ENCODE data around the gene MNAT1. TPM values are rescaled to one million over a fixed set of nuclear protein-coding genes. Genes with fewer than 3 reads are reported as not detected.

MNAT1 gene
- total and polyA plus RNA-seq, 2 experiments from 2014 or later = 51.6 to 85.0 TPM

DNA sequence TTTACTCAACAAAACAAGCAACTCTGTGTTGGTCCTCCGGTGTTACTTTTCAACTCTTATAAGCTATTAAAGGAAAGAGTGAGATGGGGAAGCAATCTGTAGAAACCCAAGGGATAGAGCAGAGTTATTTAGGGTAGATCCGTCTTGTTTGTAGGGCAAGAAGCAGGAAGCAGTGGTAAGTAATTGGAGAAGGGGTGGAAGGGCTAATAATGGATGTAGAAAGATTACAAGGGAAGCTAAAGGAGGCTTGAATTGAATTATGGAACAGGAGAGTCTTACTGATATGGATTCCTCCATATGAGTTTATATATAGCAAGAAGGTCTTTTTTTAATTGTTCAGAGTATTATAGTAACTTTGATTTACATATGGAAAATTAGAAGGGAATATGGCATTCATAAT, 72.7 kb downstream of the MNAT1 start:
- DNase-seq (ENCODE audit: low spot score) = no peak
- H3K27me3 Mint-ChIP-seq (ENCODE audit: insufficient read depth, low read depth, poor library complexity) = no peaks in the 10 kb centered on the region
- H3K36me3 Mint-ChIP-seq (ENCODE audit: low read depth) = peaks cover 10% of the 10 kb centered on the region

More for the DNA sequence above, 72.7 kb downstream of the MNAT1 start:
- H3K9me3 Mint-ChIP-seq = no peaks in the 10 kb centered on the region
- Histone ChIP-seq H3K36me3 (ENCODE audit: insufficient read depth) (no peaks in the 10 kb centered on the region), H3K79me2 (replicated peaks; ENCODE audit: insufficient read depth) (no peaks in the 10 kb centered on the region), H4K20me1 (replicated peaks; ENCODE audit: insufficient read depth) (no peaks in the 10 kb centered on the region), H2AFZ (no peak overlapping the region), H3K27me3 (ENCODE audit: insufficient read depth) (no peaks in the 10 kb centered on the region), H3K4me1 (ENCODE audit: insufficient read depth) (no peaks in the 10 kb centered on the region; the same call in 1 of the 2 replicates), H3F3A (replicated peaks; ENCODE audit: low read depth) (no peaks in the 10 kb centered on the region), H3K27ac (ENCODE audit: low read depth) (no peak overlapping the region), H3K4me2 (no peak overlapping the region), H3K4me3 (no peak overlapping the region), H3K9me2 (ENCODE audit: insufficient read depth) (no peaks in the 10 kb centered on the region)
- ATAC-seq = no peak
- TF ChIP-seq JUNB (IDR thresholded peaks at IDR 0.05; ENCODE audit: unreplicated experiment) (no peak), POLR2AphosphoS5 (IDR thresholded peaks at IDR 0.05; ENCODE audit: low read depth) (no peak), STAT1 (IDR thresholded peaks at IDR 0.05; ENCODE audit: unreplicated experiment) (no peak), EZH2 (IDR thresholded peaks at IDR 0.05; ENCODE audit: low read depth, unreplicated experiment) (no peak), EZH2phosphoT487 (IDR thresholded peaks at IDR 0.05; ENCODE audit: unreplicated experiment) (no peak), CREB1 (CRISPR knock-in tag; IDR thresholded peaks at IDR 0.05; ENCODE audit: low read depth) (no peak), ZNF331 (CRISPR knock-in tag; IDR thresholded peaks at IDR 0.05; ENCODE audit: low read depth) (no peak), ZNF114 (CRISPR knock-in tag; IDR thresholded peaks at IDR 0.05) (no peak), NANOG (IDR thresholded peaks at IDR 0.05; ENCODE audit: borderline replicate concordance) (no peak)
- TF ChIP-seq, protein P1, sequence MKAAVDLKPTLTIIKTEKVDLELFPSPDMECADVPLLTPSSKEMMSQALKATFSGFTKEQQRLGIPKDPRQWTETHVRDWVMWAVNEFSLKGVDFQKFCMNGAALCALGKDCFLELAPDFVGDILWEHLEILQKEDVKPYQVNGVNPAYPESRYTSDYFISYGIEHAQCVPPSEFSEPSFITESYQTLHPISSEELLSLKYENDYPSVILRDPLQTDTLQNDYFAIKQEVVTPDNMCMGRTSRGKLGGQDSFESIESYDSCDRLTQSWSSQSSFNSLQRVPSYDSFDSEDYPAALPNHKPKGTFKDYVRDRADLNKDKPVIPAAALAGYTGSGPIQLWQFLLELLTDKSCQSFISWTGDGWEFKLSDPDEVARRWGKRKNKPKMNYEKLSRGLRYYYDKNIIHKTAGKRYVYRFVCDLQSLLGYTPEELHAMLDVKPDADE (IDR thresholded peaks at IDR 0.05) = no peak
- TF ChIP-seq, protein P2, sequence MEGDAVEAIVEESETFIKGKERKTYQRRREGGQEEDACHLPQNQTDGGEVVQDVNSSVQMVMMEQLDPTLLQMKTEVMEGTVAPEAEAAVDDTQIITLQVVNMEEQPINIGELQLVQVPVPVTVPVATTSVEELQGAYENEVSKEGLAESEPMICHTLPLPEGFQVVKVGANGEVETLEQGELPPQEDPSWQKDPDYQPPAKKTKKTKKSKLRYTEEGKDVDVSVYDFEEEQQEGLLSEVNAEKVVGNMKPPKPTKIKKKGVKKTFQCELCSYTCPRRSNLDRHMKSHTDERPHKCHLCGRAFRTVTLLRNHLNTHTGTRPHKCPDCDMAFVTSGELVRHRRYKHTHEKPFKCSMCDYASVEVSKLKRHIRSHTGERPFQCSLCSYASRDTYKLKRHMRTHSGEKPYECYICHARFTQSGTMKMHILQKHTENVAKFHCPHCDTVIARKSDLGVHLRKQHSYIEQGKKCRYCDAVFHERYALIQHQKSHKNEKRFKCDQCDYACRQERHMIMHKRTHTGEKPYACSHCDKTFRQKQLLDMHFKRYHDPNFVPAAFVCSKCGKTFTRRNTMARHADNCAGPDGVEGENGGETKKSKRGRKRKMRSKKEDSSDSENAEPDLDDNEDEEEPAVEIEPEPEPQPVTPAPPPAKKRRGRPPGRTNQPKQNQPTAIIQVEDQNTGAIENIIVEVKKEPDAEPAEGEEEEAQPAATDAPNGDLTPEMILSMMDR (conservative IDR thresholded peaks at IDR 0.05; ENCODE audit: low read depth in 2 of 2) = no peak
- TF ChIP-seq, protein P3, sequence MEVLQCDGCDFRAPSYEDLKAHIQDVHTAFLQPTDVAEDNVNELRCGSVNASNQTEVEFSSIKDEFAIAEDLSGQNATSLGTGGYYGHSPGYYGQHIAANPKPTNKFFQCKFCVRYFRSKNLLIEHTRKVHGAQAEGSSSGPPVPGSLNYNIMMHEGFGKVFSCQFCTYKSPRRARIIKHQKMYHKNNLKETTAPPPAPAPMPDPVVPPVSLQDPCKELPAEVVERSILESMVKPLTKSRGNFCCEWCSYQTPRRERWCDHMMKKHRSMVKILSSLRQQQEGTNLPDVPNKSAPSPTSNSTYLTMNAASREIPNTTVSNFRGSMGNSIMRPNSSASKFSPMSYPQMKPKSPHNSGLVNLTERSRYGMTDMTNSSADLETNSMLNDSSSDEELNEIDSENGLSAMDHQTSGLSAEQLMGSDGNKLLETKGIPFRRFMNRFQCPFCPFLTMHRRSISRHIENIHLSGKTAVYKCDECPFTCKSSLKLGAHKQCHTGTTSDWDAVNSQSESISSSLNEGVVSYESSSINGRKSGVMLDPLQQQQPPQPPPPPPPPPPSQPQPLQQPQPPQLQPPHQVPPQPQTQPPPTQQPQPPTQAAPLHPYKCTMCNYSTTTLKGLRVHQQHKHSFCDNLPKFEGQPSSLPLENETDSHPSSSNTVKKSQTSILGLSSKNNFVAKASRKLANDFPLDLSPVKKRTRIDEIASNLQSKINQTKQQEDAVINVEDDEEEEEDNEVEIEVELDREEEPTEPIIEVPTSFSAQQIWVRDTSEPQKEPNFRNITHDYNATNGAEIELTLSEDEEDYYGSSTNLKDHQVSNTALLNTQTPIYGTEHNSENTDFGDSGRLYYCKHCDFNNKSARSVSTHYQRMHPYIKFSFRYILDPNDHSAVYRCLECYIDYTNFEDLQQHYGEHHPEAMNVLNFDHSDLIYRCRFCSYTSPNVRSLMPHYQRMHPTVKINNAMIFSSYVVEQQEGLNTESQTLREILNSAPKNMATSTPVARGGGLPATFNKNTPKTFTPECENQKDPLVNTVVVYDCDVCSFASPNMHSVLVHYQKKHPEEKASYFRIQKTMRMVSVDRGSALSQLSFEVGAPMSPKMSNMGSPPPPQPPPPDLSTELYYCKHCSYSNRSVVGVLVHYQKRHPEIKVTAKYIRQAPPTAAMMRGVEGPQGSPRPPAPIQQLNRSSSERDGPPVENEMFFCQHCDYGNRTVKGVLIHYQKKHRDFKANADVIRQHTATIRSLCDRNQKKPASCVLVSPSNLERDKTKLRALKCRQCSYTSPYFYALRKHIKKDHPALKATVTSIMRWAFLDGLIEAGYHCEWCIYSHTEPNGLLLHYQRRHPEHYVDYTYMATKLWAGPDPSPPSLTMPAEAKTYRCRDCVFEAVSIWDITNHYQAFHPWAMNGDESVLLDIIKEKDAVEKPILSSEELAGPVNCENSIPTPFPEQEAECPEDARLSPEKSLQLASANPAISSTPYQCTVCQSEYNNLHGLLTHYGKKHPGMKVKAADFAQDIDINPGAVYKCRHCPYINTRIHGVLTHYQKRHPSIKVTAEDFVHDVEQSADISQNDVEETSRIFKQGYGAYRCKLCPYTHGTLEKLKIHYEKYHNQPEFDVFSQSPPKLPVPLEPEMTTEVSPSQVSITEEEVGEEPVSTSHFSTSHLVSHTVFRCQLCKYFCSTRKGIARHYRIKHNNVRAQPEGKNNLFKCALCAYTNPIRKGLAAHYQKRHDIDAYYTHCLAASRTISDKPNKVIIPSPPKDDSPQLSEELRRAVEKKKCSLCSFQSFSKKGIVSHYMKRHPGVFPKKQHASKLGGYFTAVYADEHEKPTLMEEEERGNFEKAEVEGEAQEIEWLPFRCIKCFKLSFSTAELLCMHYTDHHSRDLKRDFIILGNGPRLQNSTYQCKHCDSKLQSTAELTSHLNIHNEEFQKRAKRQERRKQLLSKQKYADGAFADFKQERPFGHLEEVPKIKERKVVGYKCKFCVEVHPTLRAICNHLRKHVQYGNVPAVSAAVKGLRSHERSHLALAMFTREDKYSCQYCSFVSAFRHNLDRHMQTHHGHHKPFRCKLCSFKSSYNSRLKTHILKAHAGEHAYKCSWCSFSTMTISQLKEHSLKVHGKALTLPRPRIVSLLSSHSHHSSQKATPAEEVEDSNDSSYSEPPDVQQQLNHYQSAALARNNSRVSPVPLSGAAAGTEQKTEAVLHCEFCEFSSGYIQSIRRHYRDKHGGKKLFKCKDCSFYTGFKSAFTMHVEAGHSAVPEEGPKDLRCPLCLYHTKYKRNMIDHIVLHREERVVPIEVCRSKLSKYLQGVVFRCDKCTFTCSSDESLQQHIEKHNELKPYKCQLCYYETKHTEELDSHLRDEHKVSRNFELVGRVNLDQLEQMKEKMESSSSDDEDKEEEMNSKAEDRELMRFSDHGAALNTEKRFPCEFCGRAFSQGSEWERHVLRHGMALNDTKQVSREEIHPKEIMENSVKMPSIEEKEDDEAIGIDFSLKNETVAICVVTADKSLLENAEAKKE (CRISPR knock-in tag; IDR thresholded peaks at IDR 0.05) = no peak
- TF ChIP-seq, protein P4, sequence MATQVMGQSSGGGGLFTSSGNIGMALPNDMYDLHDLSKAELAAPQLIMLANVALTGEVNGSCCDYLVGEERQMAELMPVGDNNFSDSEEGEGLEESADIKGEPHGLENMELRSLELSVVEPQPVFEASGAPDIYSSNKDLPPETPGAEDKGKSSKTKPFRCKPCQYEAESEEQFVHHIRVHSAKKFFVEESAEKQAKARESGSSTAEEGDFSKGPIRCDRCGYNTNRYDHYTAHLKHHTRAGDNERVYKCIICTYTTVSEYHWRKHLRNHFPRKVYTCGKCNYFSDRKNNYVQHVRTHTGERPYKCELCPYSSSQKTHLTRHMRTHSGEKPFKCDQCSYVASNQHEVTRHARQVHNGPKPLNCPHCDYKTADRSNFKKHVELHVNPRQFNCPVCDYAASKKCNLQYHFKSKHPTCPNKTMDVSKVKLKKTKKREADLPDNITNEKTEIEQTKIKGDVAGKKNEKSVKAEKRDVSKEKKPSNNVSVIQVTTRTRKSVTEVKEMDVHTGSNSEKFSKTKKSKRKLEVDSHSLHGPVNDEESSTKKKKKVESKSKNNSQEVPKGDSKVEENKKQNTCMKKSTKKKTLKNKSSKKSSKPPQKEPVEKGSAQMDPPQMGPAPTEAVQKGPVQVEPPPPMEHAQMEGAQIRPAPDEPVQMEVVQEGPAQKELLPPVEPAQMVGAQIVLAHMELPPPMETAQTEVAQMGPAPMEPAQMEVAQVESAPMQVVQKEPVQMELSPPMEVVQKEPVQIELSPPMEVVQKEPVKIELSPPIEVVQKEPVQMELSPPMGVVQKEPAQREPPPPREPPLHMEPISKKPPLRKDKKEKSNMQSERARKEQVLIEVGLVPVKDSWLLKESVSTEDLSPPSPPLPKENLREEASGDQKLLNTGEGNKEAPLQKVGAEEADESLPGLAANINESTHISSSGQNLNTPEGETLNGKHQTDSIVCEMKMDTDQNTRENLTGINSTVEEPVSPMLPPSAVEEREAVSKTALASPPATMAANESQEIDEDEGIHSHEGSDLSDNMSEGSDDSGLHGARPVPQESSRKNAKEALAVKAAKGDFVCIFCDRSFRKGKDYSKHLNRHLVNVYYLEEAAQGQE (IDR thresholded peaks at IDR 0.05; ENCODE audit: unreplicated experiment) = no peak
- H3K4me1 Mint-ChIP-seq = peaks cover 4% of the 10 kb centered on the region; the same call in 2 of the 3 replicates
- no peak overlapping the region for H3K4me3 Mint-ChIP-seq
- no peak overlapping the region for H3K27ac Mint-ChIP-seq
